ENCODE data around the gene CAPRIN1. TPM values are rescaled to one million over a fixed set of nuclear protein-coding genes. Genes with fewer than 3 reads are reported as not detected.
"Not testable (repeated sequence)": the region's sequence is repeated elsewhere in the genome, so short reads cannot be mapped to it uniquely, and the experiment has no call there.

Gene CAPRIN1
- total and polyA plus RNA-seq, 10 of the 15 experiments (the other 5 are each of a cell fraction or from before 2014, with no cell fraction given) = 50.4 to 228 (median 191) TPM

DNA sequence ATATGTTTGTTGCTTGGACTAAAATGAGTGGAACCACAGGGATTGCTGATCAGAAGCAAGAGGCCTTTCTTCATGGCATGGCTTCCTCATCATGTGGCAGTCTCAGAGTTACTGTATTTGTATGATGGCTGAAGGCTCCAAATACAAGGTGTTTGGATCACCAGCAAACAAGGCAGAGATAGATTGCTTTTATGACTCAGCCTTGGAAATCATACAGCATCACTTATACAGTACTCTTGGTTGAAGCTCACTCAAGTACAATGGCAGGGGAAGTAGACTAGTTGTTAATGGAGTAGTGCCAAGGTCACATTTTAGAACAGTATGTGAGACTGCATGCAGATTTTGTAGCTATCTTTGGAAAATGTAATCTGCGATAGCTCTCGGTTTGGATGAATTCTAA lies 16.6 kb downstream of the CAPRIN1 start:
- Histone ChIP-seq H3K4me3 (no peak overlapping the region), H3K36me3 (ENCODE audit: control insufficient read depth in 2 of 2, insufficient read depth in 2 of 2, low read length in 1 of 2) (peaks cover 2 to 26% of the 10 kb centered on the region in 2 experiments), H2AFZ (ENCODE audit: control insufficient read depth, low read depth, low read length) (no peak overlapping the region), H3K4me2 (ENCODE audit: control insufficient read depth, insufficient read depth) (peak overlapping the region; percentile 54), H3K4me1 (ENCODE audit: control insufficient read depth, insufficient read depth, low read length) (peaks cover 31% of the 10 kb centered on the region), H3K9me3 (replicated peaks; ENCODE audit: control insufficient read depth, insufficient read depth, low read length) (no peaks in the 10 kb centered on the region), H4K20me1 (ENCODE audit: control insufficient read depth, insufficient read depth) (no peaks in the 10 kb centered on the region), H3K27me3 (replicated peaks in 1 of 2; ENCODE audit: control insufficient read depth in 2 of 2, insufficient read depth in 2 of 2, low read length in 1 of 2) (no peaks in the 10 kb centered on the region), H3K79me2 (ENCODE audit: control insufficient read depth, insufficient read depth, low read length) (peaks cover 85% of the 10 kb centered on the region), H3K9ac (ENCODE audit: control insufficient read depth, insufficient read depth, low read length) (no peak overlapping the region), H3K27ac (ENCODE audit: control insufficient read depth, insufficient read depth) (peak overlapping the region; percentile 45)
- WGBS (ENCODE audit: insufficient coverage, insufficient replicate concordance, low lambda C conversion rate, missing lambda C conversion rate) = 95% methylated on average over 2 of the region's 2 CpGs
- no peak for FAIRE-seq
- in situ Hi-C loops (cut with MboI) = no loop called here
- intact Hi-C loops (cut with micrococcal nuclease; ENCODE audit: unreplicated experiment) = loop anchor here (5.0 kb wide), 1 partner anchor 71 kb away; no protein-coding TSS in a partner anchor
- ChIA-PET POLR2A (interaction anchor here (0.6 to 1.3 kb wide), 2 partner anchors 15 to 19 kb away, joined by 3 to 4 read pairs; no protein-coding TSS in a partner anchor), SMC1A (ENCODE audit: uncharacterized antibody, unreplicated experiment) (interaction anchor here (0.6 to 2.4 kb wide), 7 partner anchors 9 to 1489 kb away, joined by 3 to 9 read pairs (median 5); no protein-coding TSS in a partner anchor), CTCF (interaction anchor here (0.7 to 1.4 kb wide), 5 partner anchors 9 to 281 kb away, joined by 3 to 6 read pairs (median 3); no protein-coding TSS in a partner anchor), RAD21 (ENCODE audit: unreplicated experiment) (interaction anchor here (0.7 to 1.2 kb wide), 4 partner anchors 10 to 15 kb away, joined by 3 read pairs; no protein-coding TSS in a partner anchor)
- BruUV-seq (replicated peaks) = no TSS peak
- no peak for DNase-seq (ENCODE audit: low read depth, low spot score)
- peak; percentile 64 for ATAC-seq
- TF ChIP-seq BCL11A (IDR thresholded peaks at IDR 0.05; ENCODE audit: low read depth, low read length) (no peak), CBFB (IDR thresholded peaks at IDR 0.05; ENCODE audit: low read depth) (no peak), EED (IDR thresholded peaks at IDR 0.05; ENCODE audit: low read depth) (0 out of 2 replicates have a peak, but pooled peaks have one; percentile 20), PAX5 (IDR thresholded peaks at IDR 0.05; ENCODE audit: borderline replicate concordance, low read depth, low read length) (no peak), POLR2AphosphoS2 (IDR thresholded peaks at IDR 0.05; ENCODE audit: low read depth, low read length) (no peak)
- TF ChIP-seq, protein P1, sequence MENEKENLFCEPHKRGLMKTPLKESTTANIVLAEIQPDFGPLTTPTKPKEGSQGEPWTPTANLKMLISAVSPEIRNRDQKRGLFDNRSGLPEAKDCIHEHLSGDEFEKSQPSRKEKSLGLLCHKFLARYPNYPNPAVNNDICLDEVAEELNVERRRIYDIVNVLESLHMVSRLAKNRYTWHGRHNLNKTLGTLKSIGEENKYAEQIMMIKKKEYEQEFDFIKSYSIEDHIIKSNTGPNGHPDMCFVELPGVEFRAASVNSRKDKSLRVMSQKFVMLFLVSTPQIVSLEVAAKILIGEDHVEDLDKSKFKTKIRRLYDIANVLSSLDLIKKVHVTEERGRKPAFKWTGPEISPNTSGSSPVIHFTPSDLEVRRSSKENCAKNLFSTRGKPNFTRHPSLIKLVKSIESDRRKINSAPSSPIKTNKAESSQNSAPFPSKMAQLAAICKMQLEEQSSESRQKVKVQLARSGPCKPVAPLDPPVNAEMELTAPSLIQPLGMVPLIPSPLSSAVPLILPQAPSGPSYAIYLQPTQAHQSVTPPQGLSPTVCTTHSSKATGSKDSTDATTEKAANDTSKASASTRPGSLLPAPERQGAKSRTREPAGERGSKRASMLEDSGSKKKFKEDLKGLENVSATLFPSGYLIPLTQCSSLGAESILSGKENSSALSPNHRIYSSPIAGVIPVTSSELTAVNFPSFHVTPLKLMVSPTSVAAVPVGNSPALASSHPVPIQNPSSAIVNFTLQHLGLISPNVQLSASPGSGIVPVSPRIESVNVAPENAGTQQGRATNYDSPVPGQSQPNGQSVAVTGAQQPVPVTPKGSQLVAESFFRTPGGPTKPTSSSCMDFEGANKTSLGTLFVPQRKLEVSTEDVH (IDR thresholded peaks at IDR 0.05; ENCODE audit: low read depth, partially characterized antibody) = no peak

DNA sequence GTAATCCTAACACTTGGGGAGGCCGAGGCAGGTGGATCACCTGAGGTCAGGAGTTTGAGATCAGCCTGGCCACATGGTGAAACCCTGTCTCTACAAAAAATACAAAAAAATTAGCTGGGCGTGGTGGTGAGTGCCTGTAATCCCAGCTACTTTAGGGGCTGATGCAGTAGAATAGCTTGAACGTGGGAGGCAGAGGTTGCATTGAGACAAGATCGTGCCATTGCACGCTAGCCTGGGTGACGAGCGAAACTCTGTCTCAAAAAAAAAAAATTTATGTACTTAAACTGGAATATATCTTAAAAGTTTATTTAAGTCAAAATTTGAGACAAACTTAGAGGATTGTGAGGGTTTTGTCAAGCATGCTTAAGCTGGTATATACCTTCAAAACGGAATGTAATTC lies 19.8 kb downstream of the CAPRIN1 start:
- ChIA-PET POLR2A (interaction anchor here (0.7 to 1.3 kb wide), 2 partner anchors 9 to 64 kb away, joined by 3 read pairs; no protein-coding TSS in a partner anchor), CTCF (interaction anchor here (0.6 to 1.3 kb wide), 6 partner anchors 10 to 113 kb away, joined by 3 to 4 read pairs (median 4); no protein-coding TSS in a partner anchor), RAD21 (ENCODE audit: unreplicated experiment) (interaction anchor here (1.4 kb wide), 1 partner anchor 103 kb away, joined by 3 read pairs; no protein-coding TSS in a partner anchor), SMC1A (ENCODE audit: uncharacterized antibody, unreplicated experiment) (interaction anchor here (0.5 to 2.9 kb wide), 6 partner anchors 9 to 430 kb away, joined by 3 to 8 read pairs (median 4); no protein-coding TSS in a partner anchor)
- H4K20me1 ChIP-seq (ENCODE audit: control insufficient read depth, insufficient read depth); H3K27ac ChIP-seq (ENCODE audit: control insufficient read depth, insufficient read depth); FAIRE-seq; ATAC-seq; H3K27me3 ChIP-seq (replicated peaks in 1 of 2; ENCODE audit: control insufficient read depth in 2 of 2, insufficient read depth in 2 of 2, low read length in 1 of 2); intact Hi-C loops (cut with micrococcal nuclease; ENCODE audit: unreplicated experiment); DNase-seq (ENCODE audit: low read depth, low spot score); H3K9me3 ChIP-seq (replicated peaks; ENCODE audit: control insufficient read depth, insufficient read depth, low read length); in situ Hi-C loops (cut with MboI); BruUV-seq (replicated peaks); H3K9ac ChIP-seq (ENCODE audit: control insufficient read depth, insufficient read depth, low read length); H3K4me3 ChIP-seq; H3K4me2 ChIP-seq (ENCODE audit: control insufficient read depth, insufficient read depth); H2AFZ ChIP-seq (ENCODE audit: control insufficient read depth, low read depth, low read length): not testable (repeated sequence)
- H3K4me1 ChIP-seq (ENCODE audit: control insufficient read depth, insufficient read depth, low read length) = peaks cover 15% of the 10 kb centered on the region
- WGBS (ENCODE audit: insufficient coverage, insufficient replicate concordance, low lambda C conversion rate, missing lambda C conversion rate) = 92% methylated on average over 8 of the region's 8 CpGs
- peaks cover 12 to 19% of the 10 kb centered on the region in 2 experiments; a peak in 3 of 4 replicates for H3K36me3 ChIP-seq (ENCODE audit: control insufficient read depth in 2 of 2, insufficient read depth in 2 of 2, low read length in 1 of 2)
- H3K79me2 ChIP-seq (ENCODE audit: control insufficient read depth, insufficient read depth, low read length) = peaks cover 57% of the 10 kb centered on the region

Data from GM12878 (cell line).